LNCaP clone FGC (cell line): Measurements from ENCODE around the gene B3GNT3.

Experiments
- DNase-seq: peaks from one replicate; pipeline ENCODE4 v3.0.0-alpha.2; 2011; ENCODE audit warnings: low read depth
- H3K4me3 ChIP-seq: 2 replicates; pipeline ENCODE4 v1.5.1; 2011; ENCODE audit warnings: mild to moderate bottlenecking, low read depth, low read length, control low read depth
- TF ChIP-seq, protein P1 (sequence below): IDR thresholded peaks from 2 replicates; pipeline ENCODE4 v1.5.1; 2012; ENCODE audit warnings: mild to moderate bottlenecking; ENCODE audit not compliant: control insufficient read depth, insufficient read depth; ENCODE audit errors: extremely low read depth

The B3GNT3 gene

DNA sequence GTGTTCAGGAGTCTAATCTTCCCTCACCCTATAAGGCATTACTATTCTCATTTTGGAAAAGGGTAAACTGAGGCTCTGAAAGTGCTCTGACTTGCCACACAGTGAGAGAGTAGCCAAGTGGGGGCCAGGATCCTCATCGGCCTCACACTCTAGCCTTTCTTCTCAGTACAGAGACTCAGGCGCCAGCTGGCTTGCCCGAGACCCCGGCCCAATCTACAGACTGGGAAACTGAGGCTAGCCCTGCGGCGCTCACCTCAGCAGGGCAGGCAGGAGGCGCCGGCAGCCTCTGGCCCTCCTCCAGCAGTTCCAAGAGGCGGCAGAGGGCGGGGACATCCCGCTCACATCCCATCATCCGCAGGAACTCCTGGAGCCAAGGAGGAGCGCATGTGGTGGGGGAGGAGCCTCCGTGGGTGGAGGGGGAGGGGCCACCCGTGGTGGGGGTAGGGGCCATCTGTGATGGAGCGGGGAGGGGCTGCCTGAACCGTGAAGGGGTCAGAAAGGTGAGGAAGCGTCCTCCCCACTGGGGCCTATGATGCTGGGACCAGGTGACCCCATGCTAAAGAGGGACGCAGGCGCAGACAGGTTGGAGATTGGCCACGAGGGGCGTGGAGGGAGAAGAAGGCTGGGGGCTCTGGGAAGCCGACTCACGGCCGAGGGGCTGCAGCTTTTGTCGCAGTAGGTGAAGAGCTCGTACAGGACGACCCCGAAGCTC is 35.1 kb downstream of the B3GNT3 start:
- TF ChIP-seq, protein P1, sequence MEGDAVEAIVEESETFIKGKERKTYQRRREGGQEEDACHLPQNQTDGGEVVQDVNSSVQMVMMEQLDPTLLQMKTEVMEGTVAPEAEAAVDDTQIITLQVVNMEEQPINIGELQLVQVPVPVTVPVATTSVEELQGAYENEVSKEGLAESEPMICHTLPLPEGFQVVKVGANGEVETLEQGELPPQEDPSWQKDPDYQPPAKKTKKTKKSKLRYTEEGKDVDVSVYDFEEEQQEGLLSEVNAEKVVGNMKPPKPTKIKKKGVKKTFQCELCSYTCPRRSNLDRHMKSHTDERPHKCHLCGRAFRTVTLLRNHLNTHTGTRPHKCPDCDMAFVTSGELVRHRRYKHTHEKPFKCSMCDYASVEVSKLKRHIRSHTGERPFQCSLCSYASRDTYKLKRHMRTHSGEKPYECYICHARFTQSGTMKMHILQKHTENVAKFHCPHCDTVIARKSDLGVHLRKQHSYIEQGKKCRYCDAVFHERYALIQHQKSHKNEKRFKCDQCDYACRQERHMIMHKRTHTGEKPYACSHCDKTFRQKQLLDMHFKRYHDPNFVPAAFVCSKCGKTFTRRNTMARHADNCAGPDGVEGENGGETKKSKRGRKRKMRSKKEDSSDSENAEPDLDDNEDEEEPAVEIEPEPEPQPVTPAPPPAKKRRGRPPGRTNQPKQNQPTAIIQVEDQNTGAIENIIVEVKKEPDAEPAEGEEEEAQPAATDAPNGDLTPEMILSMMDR, result no peak
- peak overlapping the region; percentile 38 for H3K4me3 ChIP-seq
- no peak for DNase-seq

DNA sequence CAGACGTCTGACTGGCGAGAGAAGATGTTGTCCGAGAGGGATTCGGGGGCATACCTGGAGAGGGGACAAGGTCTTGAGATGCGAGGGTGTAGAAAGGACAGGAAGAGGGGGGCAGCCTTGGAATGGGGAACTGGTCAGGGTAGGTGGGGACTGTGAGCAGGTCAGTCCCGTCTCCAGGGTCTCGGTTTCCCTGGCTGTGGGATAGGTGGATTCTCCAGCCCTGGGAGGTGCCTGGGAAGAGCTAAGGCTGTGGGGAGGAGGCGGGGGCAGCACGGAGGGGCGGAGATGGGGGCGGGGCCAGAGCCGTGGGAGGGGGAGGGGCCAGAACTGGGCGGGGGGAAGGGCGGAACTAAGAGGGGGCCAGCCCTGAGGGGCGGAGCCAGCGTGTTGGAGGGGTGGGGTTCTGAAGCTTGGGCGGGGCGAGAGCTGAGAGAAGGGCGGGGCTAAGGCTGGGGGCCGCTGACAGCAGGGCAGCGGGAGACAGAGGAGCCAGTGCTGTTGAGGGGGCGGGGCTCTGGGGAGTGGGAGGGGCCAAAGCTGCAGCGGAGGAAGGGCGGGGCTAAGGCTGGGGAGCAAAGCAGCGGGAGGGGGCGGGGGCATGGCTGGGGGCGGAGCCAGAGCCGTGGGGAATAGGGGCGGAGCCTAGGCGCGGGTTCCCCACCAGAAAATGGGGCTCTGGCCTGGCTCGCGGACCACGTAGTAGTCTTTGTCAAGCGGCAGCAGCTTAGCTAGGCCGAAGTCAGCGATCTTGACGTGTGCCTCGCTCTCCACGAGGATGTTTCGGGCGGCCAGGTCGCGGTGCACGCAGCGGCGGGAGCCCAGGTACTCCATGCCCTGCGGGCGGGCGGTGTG is 35.9 kb downstream of the B3GNT3 start:
- TF ChIP-seq, protein P1, result no peak
- DNase-seq, result no peak
- H3K4me3 ChIP-seq, result peak overlapping the region; percentile 38

DNA sequence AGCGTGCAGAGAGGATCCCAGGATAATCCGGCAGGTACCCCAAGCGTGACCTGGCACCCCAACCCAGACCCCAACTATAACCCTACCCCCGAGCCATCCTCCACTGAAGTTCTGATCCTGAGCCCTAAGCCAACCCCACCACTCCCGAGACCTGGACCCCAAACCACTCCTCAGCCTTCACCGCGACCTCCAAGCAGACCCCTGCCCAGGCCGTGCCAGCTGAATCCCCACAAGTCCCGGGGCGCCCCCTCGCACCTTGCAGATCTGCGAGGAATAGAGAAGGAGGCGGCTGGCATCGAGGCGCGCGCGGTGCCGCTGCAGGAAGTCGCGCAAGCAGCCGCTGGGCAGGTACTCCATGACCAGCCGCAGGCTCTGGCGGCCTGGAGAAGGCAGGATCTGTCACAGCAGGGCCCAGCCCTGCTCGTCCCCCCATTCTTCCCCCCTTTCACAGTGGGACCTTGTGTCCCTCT is 36.5 kb downstream of the B3GNT3 start:
- no peak for DNase-seq
- TF ChIP-seq, protein P1, result no peak
- H3K4me3 ChIP-seq, result no peak overlapping the region

DNA sequence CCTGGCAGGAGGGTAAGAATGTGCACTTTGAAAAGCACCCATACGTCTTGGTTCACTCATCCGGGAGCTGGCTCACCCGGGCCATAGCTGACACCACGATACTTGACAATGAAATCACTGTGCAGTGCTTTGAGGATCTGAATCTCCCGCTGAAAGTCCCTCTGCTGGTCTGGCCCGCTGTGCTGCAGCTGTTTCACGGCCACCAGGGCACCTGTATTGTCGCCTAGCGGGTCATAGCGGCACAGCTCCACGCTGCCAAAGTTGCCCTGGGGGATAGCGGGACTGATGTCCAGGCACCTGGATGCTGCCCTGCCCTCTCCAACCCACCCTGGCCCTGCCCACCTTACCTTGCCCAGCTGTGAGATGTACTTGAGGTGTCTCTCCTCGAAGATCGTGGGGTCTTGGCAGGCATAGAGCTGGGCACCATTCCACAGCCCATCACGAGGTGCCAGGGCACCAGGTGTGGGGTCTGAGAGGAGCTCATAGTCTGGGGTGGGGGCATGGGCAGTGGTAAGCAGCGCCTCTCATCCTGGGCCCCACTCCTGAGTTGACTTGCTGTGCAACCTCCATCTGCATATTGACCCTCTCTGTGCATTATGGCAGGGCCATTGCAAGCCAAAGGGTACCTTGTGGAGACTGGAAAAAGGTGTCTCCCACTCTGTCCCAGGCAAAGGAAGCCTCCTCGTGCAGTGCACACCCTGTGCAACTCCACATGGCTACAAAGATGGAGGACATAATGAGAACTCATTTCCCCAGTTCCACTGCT is 37.7 kb downstream of the B3GNT3 start:
- H3K4me3 ChIP-seq, result no peak overlapping the region
- TF ChIP-seq, protein P1, result no peak
- DNase-seq, result no peak

DNA sequence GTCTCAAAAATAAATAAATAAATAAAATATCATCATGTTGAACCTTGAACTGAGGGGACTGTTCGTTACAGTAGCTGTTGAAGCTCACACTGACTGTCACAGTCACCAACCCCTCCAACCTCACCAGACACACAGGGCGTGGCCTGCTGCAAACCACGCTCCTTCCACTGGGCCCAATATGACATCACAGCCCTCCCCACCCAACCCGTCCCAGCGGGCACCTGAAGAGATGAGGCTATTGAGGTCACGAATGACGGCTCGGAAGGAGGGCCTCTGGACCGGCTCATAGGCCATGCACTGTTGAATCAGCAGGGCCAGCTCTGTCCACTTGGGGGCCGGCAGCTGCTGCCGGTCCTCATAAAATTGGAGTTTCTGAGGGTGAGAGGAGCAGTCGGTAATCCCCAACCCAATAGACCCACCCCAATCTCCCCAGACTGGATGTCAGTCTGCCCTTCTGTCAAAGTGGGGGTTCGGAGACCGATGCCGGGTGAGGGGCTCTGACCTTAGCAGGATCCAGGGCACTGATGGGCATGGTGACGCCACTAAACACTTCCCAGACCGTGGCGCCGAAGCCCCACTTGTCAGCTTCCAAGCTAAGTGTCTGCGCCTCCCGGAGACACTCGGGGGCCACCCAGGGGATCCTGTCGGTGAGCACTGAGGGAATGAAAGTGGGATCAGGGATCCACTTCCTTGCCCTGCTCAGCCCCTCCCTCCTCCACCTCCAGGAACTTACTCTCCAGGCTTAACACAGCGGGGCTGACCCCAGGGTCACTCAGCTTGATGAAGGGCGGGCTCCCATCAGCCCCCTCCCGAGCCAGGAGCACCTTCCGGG is 39.6 kb downstream of the B3GNT3 start:
- no peak overlapping the region for H3K4me3 ChIP-seq
- TF ChIP-seq, protein P1, result no peak
- no peak for DNase-seq
